IPS-NIHi7 (cell line): ENCODE data around the gene RBM12.

ENCODE experiments used
- DNase-seq: peaks from one replicate; pipeline ENCODE4 v3.0.0; 2012; ENCODE audit warnings: mixed read lengths; ENCODE audit errors: extremely low spot score

RBM12 gene

GRCh38 chr20:35620818-35621559 is 43.7 kb downstream of the RBM12 start:
- DNase-seq, result no peak

GRCh38 chr20:35619196-35620095 is 45.3 kb downstream of the RBM12 start:
- peak; percentile 94 for DNase-seq

- DNase-seq, result no peak
These were observed 46.2 kb downstream of the RBM12 start for GRCh38 chr20:35618263-35619131.

GRCh38 chr20:35617397-35618262 is 47.1 kb downstream of the RBM12 start:
- DNase-seq, result peak; percentile 64

- DNase-seq, result peak; percentile 72
These were observed 48.0 kb downstream of the RBM12 start for GRCh38 chr20:35616465-35617396.

GRCh38 chr20:35615667-35616464 is 48.8 kb downstream of the RBM12 start, which contains the start of gene SPAG4:
Gene SPAG4, plus strand, starts transcription at chr20:35615829. Its CDS starts 175 bp downstream, at chr20:35616004.
- peak; percentile 99 for DNase-seq

GRCh38 chr20:35611482-35611881 is 53.2 kb downstream of the RBM12 start:
- no peak for DNase-seq

- DNase-seq, result no peak
These were observed 53.8 kb downstream of the RBM12 start for GRCh38 chr20:35610833-35611427.

- DNase-seq, result no peak
These were observed 57.5 kb downstream of the RBM12 start for GRCh38 chr20:35607003-35607735.

GRCh38 chr20:35606127-35606526 is 58.6 kb downstream of the RBM12 start:
- DNase-seq, result no peak

- DNase-seq, result peak; percentile 74
These were observed 60.3 kb downstream of the RBM12 start for GRCh38 chr20:35604449-35604747.

GRCh38 chr20:35603695-35604448 is 60.8 kb downstream of the RBM12 start:
- no peak for DNase-seq

GRCh38 chr20:35602851-35603495 is 61.7 kb downstream of the RBM12 start:
- DNase-seq, result no peak

- DNase-seq, result no peak
These were observed 62.7 kb downstream of the RBM12 start for GRCh38 chr20:35601990-35602389.

- DNase-seq, result peak; percentile 84
These were observed 63.4 kb downstream of the RBM12 start for GRCh38 chr20:35600993-35601973.
